ENCODE data around the gene TTLL10.

Gene TTLL10

GRCh38 chr1:1165485-1165884, 8.2 kb upstream of the TTLL10 start:
- DNase-seq (ENCODE audit: low read depth), result no peak
- TF ChIP-seq, protein P1, sequence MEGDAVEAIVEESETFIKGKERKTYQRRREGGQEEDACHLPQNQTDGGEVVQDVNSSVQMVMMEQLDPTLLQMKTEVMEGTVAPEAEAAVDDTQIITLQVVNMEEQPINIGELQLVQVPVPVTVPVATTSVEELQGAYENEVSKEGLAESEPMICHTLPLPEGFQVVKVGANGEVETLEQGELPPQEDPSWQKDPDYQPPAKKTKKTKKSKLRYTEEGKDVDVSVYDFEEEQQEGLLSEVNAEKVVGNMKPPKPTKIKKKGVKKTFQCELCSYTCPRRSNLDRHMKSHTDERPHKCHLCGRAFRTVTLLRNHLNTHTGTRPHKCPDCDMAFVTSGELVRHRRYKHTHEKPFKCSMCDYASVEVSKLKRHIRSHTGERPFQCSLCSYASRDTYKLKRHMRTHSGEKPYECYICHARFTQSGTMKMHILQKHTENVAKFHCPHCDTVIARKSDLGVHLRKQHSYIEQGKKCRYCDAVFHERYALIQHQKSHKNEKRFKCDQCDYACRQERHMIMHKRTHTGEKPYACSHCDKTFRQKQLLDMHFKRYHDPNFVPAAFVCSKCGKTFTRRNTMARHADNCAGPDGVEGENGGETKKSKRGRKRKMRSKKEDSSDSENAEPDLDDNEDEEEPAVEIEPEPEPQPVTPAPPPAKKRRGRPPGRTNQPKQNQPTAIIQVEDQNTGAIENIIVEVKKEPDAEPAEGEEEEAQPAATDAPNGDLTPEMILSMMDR (IDR thresholded peaks at IDR 0.05; ENCODE audit: low read depth, low read length, missing control alignments), result no peak
- H3K4me3 ChIP-seq (ENCODE audit: low read depth, low read length), result no peak overlapping the region

DNA sequence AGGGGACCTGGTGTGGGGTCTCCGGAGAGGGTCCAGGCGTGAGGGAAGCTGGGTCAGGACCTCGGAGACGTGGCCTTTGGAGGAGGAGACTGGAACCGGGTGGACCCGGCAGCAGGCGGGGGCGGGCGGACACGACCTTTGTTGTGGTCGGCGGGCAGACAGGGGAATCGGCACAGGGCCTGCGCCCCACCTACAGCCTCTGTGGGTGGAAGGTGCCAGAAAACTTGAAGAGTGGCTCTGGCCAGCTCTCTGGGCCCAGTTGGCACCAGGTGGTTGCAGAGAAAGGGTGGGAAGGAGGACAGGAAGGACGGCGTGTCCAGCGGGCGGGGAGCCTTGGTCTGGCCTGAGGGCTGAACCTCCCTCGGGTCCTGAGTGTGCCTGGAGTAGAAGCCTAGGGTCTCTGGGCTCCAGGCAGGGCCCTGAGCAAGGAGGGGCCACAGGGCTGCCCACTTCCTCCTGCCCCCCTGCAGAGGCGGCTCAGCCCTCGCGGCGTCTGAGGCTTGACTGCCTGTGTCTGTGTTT, 7.7 kb upstream of the TTLL10 start:
- TF ChIP-seq, protein P1 (IDR thresholded peaks at IDR 0.05; ENCODE audit: low read depth, low read length, missing control alignments), result no peak
- no peak overlapping the region for H3K4me3 ChIP-seq (ENCODE audit: low read depth, low read length)
- DNase-seq (ENCODE audit: low read depth), result no peak

GRCh38 chr1:1166642-1167397, 6.9 kb upstream of the TTLL10 start:
- no peak for DNase-seq (ENCODE audit: low read depth)
- no peak overlapping the region for H3K4me3 ChIP-seq (ENCODE audit: low read depth, low read length)
- TF ChIP-seq, protein P1 (IDR thresholded peaks at IDR 0.05; ENCODE audit: low read depth, low read length, missing control alignments), result no peak

DNA sequence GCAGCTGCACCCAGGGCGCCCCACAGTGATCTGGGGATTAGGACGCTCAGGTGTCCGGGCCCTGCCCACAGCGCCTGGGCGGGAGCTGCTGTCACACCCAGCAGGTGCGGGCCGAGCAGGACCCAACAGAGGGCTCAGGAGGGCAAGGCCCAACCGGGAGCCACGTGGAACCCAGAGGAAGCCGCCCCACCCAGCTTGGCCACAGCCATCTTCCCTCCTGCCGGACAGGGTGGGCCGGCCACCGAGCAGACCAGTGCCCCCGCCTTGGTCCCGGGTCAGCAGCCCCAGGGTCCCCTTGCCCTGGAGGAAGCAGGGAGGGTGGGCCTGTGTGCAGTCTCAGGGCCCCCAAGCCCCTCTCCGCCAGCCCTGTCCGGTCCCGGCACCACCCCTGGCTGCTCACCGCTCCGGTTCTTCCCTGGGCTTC, 6.3 kb upstream of the TTLL10 start:
- DNase-seq (ENCODE audit: low read depth), result no peak
- no peak overlapping the region for H3K4me3 ChIP-seq (ENCODE audit: low read depth, low read length)
- TF ChIP-seq, protein P1 (IDR thresholded peaks at IDR 0.05; ENCODE audit: low read depth, low read length, missing control alignments), result no peak

GRCh38 chr1:1167841-1168450, 5.7 kb upstream of the TTLL10 start:
- no peak overlapping the region for H3K4me3 ChIP-seq (ENCODE audit: low read depth, low read length)
- TF ChIP-seq, protein P1 (IDR thresholded peaks at IDR 0.05; ENCODE audit: low read depth, low read length, missing control alignments), result no peak
- no peak for DNase-seq (ENCODE audit: low read depth)

- no peak overlapping the region for H3K4me3 ChIP-seq (ENCODE audit: low read depth, low read length)
- no peak for DNase-seq (ENCODE audit: low read depth)
- TF ChIP-seq, protein P1 (IDR thresholded peaks at IDR 0.05; ENCODE audit: low read depth, low read length, missing control alignments), result no peak
Measured at GRCh38 chr1:1168451-1169411, 4.9 kb upstream of the TTLL10 start.
